ENCODE data around the gene GTF2F2.

Gene GTF2F2

DNA sequence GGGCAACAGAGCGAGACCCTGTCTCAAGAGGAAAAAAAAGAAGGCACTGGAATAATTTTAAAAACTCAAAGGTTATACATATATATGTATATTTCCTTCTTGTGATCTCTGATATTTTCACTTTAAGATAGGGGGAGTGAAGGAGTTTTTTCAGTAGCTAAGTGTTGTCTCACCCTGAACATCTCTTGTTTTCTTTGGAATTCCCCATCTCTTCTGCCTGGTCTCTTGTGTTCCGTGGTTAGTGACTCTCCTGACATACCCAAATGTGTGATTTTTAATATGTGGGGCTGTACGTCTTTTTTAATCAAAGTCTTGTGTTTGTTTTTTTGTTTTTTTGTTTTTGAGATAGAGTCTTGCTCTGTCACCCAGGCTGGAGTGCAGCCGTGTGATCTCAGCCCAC lies 95.9 kb downstream of the GTF2F2 start:
- TF ChIP-seq CTCF (IDR thresholded peaks at IDR 0.05; ENCODE audit: low read depth, low read length, missing control alignments): no peak

GRCh38 chr13:45218689-45219088 lies 98.4 kb downstream of the GTF2F2 start:
- TF ChIP-seq CTCF (IDR thresholded peaks at IDR 0.05; ENCODE audit: low read depth, low read length, missing control alignments): no peak
- no peak overlapping the region for H3K4me3 ChIP-seq (ENCODE audit: low read depth, low read length)
- DNase-seq (ENCODE audit: low read depth): no peak

More for the DNA sequence above, 95.9 kb downstream of the GTF2F2 start:
- H3K4me3 ChIP-seq (ENCODE audit: low read depth, low read length): no peak overlapping the region
- DNase-seq (ENCODE audit: low read depth): no peak

GRCh38 chr13:45219123-45219891 lies 99.0 kb downstream of the GTF2F2 start:
- no peak for TF ChIP-seq CTCF (IDR thresholded peaks at IDR 0.05; ENCODE audit: low read depth, low read length, missing control alignments)
- no peak for DNase-seq (ENCODE audit: low read depth)
- no peak overlapping the region for H3K4me3 ChIP-seq (ENCODE audit: low read depth, low read length)

GRCh38 chr13:45219938-45220375 lies 99.6 kb downstream of the GTF2F2 start:
- no peak for DNase-seq (ENCODE audit: low read depth)
- TF ChIP-seq CTCF (IDR thresholded peaks at IDR 0.05; ENCODE audit: low read depth, low read length, missing control alignments): no peak
- no peak overlapping the region for H3K4me3 ChIP-seq (ENCODE audit: low read depth, low read length)

GRCh38 chr13:45220403-45220802 lies 100.1 kb downstream of the GTF2F2 start:
- no peak for DNase-seq (ENCODE audit: low read depth)
- no peak for TF ChIP-seq CTCF (IDR thresholded peaks at IDR 0.05; ENCODE audit: low read depth, low read length, missing control alignments)

DNA sequence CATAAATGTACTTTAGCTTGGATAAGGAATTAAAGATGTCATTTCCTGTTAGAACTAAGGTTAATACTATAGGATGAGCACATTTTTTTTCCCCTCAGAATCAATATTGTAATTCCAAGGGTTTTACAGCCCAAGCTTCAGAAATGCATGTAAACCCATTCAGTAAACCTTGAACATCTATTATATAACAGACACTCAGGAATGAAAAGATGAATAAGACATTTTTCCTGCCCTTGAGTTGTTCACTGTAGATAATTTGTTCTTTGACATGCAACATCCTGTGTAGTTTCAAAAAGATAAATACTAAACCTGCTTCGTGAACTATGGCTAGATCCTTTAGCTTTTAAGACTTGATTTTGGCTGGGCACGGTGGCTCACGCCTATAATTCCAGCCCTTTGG lies 102.2 kb downstream of the GTF2F2 start:
- TF ChIP-seq CTCF (IDR thresholded peaks at IDR 0.05; ENCODE audit: low read depth, low read length, missing control alignments): no peak
- H3K4me3 ChIP-seq (ENCODE audit: low read depth, low read length): no peak overlapping the region
- DNase-seq (ENCODE audit: low read depth): no peak

More at GRCh38 chr13:45220403-45220802, 100.1 kb downstream of the GTF2F2 start:
- no peak overlapping the region for H3K4me3 ChIP-seq (ENCODE audit: low read depth, low read length)

- TF ChIP-seq CTCF (IDR thresholded peaks at IDR 0.05; ENCODE audit: low read depth, low read length, missing control alignments): no peak
- DNase-seq (ENCODE audit: low read depth): no peak
- H3K4me3 ChIP-seq (ENCODE audit: low read depth, low read length): no peak overlapping the region
Measured at GRCh38 chr13:45222919-45223318, 102.6 kb downstream of the GTF2F2 start.

Data from GM12864 (cell line).